ENCODE measurements around the gene GOLGA8A.

GRCh38 chr15:34456658-34457057 is 19.1 kb upstream of the GOLGA8A start:
- TF ChIP-seq, protein P1, sequence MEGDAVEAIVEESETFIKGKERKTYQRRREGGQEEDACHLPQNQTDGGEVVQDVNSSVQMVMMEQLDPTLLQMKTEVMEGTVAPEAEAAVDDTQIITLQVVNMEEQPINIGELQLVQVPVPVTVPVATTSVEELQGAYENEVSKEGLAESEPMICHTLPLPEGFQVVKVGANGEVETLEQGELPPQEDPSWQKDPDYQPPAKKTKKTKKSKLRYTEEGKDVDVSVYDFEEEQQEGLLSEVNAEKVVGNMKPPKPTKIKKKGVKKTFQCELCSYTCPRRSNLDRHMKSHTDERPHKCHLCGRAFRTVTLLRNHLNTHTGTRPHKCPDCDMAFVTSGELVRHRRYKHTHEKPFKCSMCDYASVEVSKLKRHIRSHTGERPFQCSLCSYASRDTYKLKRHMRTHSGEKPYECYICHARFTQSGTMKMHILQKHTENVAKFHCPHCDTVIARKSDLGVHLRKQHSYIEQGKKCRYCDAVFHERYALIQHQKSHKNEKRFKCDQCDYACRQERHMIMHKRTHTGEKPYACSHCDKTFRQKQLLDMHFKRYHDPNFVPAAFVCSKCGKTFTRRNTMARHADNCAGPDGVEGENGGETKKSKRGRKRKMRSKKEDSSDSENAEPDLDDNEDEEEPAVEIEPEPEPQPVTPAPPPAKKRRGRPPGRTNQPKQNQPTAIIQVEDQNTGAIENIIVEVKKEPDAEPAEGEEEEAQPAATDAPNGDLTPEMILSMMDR (IDR thresholded peaks at IDR 0.05; ENCODE audit: low read length), result no peak
- no peak for TF ChIP-seq EZH2 (optimal IDR thresholded peaks at IDR 0.05; ENCODE audit: low read depth, low read length)
- TF ChIP-seq EZH2phosphoT487 (IDR thresholded peaks at IDR 0.05; ENCODE audit: low read length), result no peak
